Skeletal muscle cell (primary cell): ENCODE data around the gene STK17A.
"Not testable (repeated sequence)": the region's sequence is repeated elsewhere in the genome, so short reads cannot be mapped to it uniquely, and the experiment has no call there.

Source experiments
- DNase-seq: peaks from one replicate; pipeline ENCODE4 v3.0.0-alpha.2; 2010; ENCODE audit warnings: low read depth
- H3K4me3 ChIP-seq: 2 replicates; pipeline ENCODE4 v1.5.1; 2011; ENCODE audit warnings: low read depth, mild to moderate bottlenecking, control low read depth, low read length, moderate library complexity

Gene STK17A

DNA sequence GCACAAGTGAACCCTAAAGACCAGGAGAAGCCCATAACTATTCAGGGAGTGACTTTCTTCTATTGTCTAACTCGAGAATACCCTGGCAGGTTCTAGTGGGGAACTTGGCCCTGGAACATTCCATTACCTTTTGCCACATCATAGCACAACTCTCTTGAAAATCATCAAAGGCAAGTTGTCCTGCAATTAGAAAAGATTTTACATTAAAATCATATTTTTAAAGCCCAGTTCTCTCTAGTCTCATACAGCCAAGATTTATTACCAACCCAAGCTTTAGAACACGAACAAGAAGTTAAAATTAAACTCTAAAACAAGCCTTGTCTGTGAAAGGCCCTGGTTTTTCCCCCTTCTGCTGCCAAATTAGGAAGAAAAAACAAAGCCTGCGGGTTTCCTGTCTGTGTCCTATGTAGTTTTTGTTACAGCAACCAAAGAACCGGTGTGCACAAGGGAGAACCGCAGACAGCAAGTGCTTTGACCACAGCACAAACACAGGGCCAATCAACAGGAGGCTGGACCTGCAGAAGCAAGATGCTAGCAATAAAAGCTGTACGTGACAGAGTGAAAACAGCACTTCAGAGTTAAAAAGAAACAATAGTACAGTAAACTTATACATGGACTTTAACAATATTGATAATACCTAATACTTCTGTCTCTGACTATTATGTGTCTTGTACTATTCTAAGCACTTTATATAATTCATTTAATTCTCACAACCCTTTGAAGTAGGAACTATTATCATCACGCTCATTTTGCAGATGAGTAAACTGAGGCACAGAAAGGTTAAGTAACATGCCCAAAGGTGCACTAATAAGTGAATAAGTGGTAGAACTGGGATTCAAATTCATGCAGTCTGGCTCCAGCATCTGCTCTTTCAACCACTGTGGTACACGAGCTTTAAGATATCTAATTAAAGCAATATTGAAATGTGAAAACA lies 65.8 kb downstream of the STK17A start:
- peak; percentile 51 for DNase-seq
- H3K4me3 ChIP-seq: no peak overlapping the region

DNA sequence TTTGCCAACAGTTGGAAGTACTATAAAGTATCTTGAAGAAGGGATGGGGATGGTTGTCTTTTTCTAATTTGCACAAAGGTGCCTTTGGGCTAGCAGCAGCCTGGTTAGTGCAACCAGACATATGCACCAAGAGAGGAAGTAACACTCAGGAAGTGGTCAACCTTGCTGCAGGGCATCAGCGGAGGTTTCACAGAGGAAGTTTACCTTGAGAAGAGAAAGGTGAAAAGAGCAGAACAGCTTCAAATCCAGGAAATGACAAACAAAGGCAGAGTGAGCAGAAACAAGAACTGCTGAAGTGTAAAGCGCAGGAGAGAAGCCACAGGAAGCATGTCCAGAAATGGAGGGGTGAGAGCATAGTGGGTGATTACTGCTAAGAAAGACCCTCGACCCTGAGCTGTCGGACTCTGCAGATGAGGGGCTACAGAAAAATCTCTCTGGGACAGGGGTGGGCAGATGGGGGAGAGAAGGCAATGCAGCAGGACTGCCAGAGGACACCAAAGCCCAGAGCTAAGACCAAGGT lies 66.9 kb downstream of the STK17A start:
- DNase-seq: no peak
- H3K4me3 ChIP-seq: no peak overlapping the region

DNA sequence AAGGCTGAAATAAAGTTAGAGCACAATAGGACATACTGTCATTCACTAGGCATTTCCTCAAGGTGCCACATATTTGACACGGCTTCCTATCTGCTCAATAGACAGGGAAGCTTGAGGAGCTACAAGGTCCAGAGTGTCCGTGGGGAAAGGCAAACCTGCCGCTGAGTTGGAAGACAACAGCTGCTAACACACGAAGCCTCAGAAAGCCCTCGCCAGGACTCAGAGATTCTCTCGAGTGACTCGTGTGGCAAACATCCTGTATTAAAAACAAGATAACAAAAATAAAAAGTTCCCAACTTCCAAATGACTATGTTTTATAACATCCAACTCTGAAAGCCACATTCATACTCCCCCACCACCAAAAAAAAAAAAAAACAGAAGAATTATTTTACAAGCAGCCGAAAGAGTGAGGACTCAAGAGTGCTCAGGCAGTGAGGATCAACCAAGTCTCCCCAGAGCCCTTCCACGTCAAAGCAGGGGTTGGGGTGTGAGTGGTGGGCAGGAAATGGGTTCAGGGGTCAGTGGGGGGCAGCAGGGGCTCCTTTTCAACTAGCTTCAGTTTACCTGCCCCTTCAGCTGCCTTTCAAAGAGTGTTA lies 67.6 kb downstream of the STK17A start:
- no peak for DNase-seq
- no peak overlapping the region for H3K4me3 ChIP-seq

DNA sequence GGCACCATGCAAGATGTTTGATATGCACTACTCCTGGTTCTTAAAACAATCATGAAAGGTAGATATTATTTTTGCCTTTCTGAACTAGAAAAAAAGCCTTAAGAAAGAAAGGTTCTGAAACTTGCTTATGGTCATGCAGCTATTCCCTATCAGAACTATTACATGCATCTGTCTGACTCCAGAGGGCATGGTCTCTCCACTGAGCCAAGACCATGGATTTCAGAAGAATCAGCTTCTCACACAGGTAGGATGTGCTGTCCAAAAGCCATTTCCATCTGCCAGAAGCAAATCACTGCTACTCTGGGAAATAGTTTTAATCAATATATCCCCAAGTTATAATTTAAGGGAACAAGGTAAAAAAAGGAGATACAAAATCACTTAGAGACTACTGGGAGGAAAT lies 69.5 kb downstream of the STK17A start:
- no peak overlapping the region for H3K4me3 ChIP-seq

DNA sequence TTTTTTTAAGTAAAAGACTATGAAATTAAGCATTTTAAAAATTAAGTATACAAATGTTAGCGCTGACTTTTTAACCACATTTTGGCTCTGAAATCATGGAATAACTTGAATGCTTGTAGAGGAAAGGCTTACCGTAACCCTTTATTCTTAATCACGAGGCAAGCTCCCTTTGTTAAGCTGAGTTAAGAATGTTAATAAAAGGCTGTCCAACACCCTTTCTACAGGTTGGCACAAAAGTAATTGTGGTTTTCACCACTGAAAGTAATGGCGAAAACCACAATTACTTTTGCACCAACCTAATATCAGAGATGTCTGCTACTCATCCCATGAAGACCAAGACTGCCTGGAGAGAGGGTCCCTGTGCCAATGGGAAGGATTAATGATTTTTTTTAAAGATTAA lies 70.6 kb downstream of the STK17A start:
- no peak for DNase-seq
- H3K4me3 ChIP-seq: no peak overlapping the region

More for the DNA sequence above, 69.5 kb downstream of the STK17A start:
- no peak for DNase-seq

DNA sequence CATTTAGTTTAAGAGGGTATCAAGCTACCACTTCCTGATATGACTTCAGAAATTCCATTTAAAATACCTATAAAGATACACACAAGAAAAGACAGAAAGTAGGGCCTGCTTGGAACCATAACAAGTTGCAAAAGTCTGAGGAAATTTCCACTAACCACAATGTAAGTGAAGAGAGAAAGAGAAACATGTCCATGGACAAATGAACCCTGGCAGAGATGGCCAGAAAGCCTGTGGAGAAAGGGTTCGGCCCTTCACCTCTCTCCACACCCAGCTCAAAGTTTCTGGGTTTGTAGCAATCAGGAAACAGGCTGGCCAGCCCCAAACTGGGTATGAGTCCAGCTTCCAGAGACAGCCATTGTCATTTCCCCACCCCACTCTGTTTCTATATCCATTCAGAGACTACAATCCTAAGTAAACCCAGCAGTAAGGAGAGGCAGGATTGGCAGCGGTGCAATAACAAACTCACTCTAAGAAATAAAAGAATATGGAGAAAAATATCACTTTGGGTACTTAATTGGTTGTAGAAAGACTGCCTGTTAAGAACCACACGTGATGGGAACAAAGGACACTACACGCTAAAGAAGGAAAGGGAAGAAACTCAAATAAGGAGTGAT lies 71.1 kb downstream of the STK17A start:
- no peak for DNase-seq
- H3K4me3 ChIP-seq: no peak overlapping the region

DNA sequence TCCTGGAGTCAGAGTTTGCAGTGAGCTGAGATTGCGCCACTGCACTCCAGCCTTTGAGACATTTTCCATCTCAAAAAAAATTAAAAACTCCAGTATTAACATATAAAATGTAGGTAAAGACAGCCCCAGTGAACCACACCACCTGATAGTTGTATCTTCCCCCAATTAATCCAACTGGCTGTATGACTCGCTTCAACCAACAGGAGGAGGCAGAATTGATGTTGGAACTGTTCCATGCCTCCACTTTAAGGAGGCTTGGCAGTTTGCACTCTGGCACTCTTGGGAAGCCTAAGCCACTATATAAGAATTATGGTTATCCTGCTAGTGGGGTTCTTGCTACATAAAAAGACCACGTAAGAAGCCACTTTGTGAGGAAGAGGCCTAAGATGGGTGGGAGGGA lies 72.7 kb downstream of the STK17A start:
- DNase-seq: no peak
- no peak overlapping the region for H3K4me3 ChIP-seq

DNA sequence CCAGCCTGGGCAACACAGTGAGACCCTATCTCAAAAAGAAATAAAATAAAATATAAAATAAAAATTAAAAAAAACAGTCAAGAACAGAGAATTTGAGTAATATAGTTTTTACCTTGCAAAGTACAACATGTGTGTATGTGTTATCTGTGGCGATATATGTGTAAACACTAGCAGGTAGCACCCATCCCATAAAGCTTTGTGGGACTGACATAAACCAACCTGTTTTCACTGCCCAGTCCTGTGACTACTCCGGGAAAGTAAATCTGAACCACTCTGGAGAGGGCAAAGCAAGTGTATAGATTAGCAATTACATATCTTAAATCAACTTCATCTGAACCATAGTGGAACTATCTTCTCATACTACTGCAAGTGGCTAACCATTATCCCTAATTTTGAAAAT lies 74.1 kb downstream of the STK17A start:
- no peak overlapping the region for H3K4me3 ChIP-seq
- no peak for DNase-seq

DNA sequence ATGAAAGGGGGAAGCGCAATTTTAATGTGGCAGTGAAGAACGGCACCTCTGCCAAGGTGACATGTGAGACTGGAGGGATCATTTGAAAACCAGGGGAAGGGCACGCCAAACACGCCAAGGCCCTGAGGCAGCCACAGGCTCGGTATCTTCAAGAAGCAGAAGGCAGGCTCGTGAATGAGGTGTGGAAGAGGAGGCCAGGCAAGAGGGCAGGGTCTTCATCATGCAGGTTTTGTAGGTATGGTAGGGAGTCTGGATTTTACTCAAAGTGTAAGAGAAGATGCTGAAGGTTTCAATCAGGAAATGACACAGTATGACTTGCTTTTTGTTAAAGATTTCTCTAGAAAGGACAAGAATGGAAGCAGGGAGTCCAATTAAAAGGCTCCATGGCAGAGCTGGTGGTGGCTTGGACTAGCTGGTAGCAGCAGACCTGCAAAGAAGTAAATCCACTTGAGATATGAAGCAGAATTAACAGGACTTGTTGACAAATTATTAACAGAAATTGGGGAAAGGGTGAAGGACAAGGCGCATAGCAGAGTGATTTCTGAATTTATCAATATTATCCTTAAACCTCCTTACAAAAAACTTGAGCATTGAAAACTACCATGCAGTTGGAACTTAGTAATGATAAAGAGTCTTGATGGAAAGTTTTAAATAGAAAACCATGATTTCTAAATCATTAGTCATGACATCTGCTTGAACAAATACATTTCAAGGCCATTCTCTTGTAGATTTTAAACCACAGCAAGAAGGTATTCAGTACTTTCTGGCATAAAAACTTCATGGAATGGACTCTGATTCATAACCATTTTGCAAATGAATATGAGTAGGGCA lies 76.0 kb downstream of the STK17A start:
- peak; percentile 60 for DNase-seq
- H3K4me3 ChIP-seq: no peak overlapping the region

DNA sequence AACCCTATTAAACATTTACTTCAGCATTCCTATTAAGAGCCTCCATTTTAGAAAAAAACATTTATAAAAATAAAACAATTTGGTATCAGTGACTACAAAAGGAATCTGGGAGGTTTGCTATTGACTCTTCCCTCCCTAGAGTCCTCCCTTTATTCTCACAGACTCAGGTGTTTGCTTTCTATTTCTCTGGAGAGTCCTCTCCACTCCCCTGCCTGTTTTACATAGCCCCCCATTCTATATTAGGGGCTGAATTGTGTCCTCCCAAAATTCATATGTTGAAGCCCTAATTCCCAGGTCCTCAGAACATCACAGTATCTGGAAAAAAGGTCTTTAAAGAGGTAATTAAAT lies 76.6 kb downstream of the STK17A start:
- no peak overlapping the region for H3K4me3 ChIP-seq
- DNase-seq: no peak

DNA sequence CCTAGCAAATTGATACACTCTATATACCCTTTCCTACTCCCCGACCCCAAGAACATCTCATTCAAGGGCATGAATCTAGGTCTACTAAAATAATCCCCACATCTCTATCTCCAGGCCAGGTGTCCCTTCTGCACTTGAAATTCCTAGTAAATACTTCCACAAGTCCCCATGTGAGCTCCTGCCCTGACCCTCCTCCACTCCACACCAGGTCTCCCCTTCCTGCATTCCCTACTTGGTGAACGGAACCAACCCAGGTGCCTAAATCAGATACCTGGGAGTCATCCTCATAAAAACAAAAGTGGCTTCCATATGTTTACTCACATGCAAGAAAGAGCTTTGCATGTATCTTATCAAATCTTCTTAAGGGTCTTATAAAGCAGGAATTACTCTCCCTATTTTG lies 77.2 kb downstream of the STK17A start:
- no peak overlapping the region for H3K4me3 ChIP-seq
- no peak for DNase-seq

DNA sequence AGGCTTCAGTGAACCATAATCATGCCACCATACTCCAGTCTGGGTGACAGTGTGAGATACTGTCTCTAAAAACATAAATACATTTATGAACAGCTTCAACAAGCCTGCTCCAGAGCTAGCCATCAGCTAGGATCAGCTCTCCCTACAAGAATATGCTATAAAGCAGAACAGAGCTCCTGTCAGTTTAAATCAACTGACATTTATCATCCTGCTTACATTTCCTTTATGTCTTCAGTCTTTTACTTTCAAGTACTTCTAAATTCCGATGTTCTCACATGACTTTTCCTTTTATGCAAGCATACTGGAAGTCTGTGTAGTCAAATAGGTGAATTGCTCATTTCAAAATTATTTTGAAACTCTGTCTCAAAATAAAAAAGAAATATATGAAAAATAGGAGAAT lies 81.8 kb downstream of the STK17A start:
- DNase-seq: no peak
- no peak overlapping the region for H3K4me3 ChIP-seq

DNA sequence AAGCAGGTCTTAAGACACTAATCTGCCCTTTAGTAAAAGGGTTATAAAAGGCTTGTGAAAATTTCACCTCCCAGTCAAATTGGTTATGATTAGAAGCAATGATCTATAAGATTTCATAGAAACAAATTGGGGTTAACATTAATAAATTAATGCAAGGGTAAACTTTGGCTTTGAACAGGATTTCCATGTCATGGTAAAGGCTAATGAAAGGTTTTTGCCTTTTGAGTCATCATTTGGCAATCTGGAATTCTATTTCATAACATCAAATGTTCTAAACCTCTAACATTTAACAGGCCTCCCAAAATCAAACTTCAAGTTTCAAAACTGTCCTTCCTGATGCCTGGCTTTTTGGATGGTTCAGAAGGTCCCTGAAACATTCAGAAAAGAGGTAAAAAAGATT lies 84.0 kb downstream of the STK17A start:
- no peak overlapping the region for H3K4me3 ChIP-seq
- no peak for DNase-seq

DNA sequence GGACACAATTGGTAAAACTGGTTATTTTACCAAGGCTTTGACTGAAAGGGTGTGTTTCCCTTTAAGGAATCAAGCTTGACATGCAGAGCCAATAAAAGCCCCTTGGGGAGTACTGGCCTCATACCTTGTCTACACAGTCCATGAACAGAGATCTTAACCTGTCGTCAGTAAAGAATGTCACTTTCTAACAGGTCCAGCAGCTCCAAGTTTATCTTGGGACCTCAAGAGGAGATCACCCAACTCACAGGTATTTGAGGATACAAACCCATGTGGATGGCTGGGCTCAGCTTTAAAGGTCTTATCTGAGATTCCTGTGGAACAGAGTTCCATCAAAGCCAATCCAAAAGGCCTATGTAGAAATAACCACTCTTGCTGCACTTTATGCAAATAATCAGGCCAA lies 85.1 kb downstream of the STK17A start:
- no peak for DNase-seq

DNA sequence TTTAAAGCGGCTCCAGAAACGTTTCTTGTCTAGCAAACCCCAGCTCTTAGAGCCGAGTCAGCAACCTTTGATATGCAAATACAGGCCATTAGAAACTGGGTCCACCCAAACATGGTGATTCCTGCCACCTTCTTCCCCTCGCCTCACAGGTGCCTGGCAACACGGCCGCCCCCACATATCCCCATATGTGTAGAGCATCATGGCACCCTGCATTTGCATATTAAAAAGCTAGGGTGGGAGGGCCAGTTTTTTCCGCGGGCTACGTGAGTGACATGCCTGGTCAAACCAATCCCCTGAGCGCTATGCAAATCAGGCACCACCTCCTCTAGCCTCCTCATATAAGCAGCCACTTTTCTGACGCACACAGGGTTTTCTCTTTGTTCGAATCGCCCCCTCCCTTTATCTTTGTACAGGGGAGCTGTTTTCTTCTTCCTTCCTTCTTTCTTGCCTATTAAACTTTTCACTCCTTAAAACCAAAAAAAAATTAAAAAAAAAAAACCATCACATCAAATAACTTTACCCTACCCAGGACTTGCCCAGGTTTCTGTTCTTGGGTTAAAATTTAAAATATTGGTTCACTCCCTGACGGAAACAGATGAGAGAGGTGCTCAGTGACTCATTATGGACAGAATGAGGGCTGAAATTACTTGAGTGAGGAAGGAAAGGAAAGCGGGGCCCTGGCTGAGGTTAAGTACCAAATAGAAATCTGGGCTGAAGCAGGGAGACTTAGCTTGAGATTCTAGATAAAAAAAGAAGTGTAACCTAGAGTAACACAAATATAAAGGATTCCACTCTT lies 86.6 kb downstream of the STK17A start:
- no peak overlapping the region for H3K4me3 ChIP-seq
- DNase-seq: no peak

More for the DNA sequence above, 85.1 kb downstream of the STK17A start:
- no peak overlapping the region for H3K4me3 ChIP-seq

DNA sequence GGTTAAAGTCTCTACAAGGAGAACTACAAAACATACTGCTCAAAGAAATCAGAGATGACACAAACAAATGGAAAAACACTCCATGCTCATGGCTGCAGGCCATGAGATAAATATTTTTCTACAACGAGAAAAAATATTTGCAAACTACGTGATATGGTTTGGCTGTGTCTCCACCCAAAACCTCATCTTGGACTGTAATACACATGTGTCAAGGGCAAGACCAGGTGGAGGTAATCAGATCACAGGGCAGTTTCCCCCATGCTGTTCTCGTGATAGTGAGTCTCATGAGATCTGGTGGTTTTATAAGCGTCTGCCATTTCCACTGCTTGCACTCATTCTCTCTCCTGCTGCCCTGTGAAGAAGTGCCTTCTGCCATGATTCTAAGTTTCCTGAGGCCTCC lies 88.6 kb downstream of the STK17A start:
- no peak for DNase-seq
- H3K4me3 ChIP-seq: no peak overlapping the region

DNA sequence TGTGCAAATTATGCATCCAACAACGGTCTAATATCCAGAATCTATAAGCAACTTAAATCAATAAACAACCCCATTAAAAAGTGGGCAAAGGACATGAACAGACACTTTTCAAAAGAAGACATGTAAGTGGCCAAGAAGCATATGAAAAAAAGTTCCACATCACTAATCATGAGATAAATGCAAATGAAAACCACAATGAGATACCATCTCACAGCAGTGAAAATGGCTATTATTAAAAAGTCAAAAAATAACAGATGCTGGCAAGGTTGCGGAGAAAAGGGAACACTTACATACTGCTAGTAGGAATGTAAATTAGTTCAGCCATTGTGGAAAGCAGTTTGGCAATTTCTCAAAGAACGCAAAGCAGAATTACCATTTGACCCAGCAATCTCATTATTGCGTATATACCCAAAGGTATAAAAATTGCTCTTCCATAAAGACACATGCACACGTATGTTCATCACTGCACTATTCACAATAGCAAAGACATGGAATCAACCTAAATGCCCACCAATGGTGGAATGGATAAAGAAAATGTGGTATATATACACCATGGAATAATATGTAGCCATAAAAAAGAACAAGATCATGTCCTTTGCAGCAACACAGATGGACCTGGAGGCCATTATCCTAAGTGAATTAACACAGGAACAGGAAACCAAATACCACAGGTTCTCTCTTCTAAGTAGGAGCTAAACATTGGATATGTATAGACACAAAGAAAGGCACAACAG lies 90.5 kb downstream of the STK17A start:
- not testable (repeated sequence) for H3K4me3 ChIP-seq, DNase-seq
